ENCODE results near the gene CHPF2. TPM values are rescaled to one million over a fixed set of nuclear protein-coding genes. Genes with fewer than 3 reads are reported as not detected.

CHPF2 gene
- total RNA-seq, 1 donor from 2014 or later, result 84.7 TPM

DNA sequence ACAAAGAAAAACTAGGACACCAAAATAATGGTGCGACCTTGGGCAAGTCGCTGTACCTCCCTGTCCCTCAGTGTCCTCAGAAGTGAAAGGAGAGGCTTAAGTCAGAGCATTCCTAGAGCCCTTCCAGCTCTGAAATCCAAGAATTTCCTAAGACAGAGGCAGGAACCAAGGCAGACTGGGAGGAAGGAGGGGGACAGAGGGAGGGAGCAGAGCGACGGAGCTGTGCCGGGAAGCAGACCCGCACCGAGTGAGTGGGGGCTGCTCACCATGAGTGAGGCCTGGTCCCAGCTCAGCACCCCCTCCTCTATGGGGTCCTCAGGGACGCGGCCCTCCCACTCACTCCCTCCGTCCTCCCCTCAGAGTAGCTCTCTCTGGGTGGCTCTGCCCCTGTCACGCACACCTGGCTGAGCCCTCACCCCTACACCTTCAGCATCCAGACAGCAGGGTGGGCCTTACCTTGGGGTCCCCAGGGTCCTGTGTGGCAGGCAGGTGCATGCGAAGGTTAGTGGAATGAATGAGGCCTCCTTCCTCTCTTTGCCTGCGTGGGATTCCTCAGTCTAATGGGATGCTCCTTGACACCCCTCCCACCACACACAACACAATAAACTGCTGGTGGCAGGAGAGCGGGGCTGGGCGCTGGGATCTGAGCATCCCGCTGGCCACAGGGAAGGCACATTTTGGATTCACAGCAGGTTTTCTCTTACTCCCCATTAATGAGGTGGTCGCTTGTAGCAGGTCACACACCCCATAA lies 20.9 kb downstream of the CHPF2 start:
- Histone ChIP-seq H3K9me3 (ENCODE audit: insufficient read depth, low read depth, low read length) (no peaks in the 10 kb centered on the region), H3K4me1 (ENCODE audit: insufficient read depth, low read length) (peaks cover 30% of the 10 kb centered on the region), H3K27ac (ENCODE audit: low read depth, low read length) (no peak overlapping the region), H3K36me3 (ENCODE audit: insufficient read depth, low read length) (no peaks in the 10 kb centered on the region), H3K4me2 (ENCODE audit: low read length) (peak overlapping the region; percentile 99), H3K79me2 (ENCODE audit: insufficient read depth, low read length) (peaks cover 2% of the 10 kb centered on the region), H3K9ac (ENCODE audit: low read length) (peak overlapping the region; percentile 86), H3K4me3 (ENCODE audit: insufficient read depth, low read depth, low read length) (no peak overlapping the region), H3K27me3 (ENCODE audit: insufficient read depth, low read length) (no peaks in the 10 kb centered on the region), H4K20me1 (ENCODE audit: insufficient read depth, low read length) (no peaks in the 10 kb centered on the region), H2AFZ (ENCODE audit: low read depth, low read length) (no peak overlapping the region)
- Mint-ChIP-seq H3K36me3 (ENCODE audit: low read depth, unreplicated experiment) (peaks cover 7% of the 10 kb centered on the region), H3K4me3 (ENCODE audit: unreplicated experiment) (peak overlapping the region; percentile 88), H3K27ac (ENCODE audit: unreplicated experiment) (peak overlapping the region; percentile 92), H3K27me3 (ENCODE audit: low read depth, unreplicated experiment) (peaks cover 34% of the 10 kb centered on the region), H3K4me1 (ENCODE audit: low read depth, unreplicated experiment) (peaks cover 20% of the 10 kb centered on the region), H3K9me3 (ENCODE audit: unreplicated experiment) (no peaks in the 10 kb centered on the region)
- FAIRE-seq, result no peak
- TF ChIP-seq EZH2 (IDR thresholded peaks at IDR 0.05; ENCODE audit: insufficient read depth, low read length) (no peak), CTCF (IDR thresholded peaks at IDR 0.05; ENCODE audit: insufficient read depth, low read depth, low read length) (no peak)
- no peak for DNase-seq (ENCODE audit: low read depth)

DNA sequence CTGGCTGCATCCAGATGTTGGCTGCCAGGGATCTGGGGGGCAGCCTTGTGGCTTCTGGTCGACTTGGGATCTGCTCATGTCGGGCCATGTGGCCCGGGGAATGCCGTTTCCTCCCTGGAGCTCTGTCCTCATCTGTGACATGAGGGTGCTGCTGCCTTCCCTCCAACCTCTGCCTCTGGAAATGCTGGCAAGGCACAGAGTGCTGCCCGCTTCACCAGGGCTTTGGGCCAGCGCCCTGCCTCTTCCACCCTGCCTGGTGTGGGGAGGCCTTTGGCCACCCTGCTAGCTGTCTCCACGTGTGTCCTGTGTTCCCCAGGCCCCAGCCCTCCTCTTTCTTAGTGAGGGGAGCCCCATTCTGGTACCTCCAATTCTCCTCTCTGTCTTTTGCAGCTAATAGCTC lies 22.0 kb downstream of the CHPF2 start:
- Mint-ChIP-seq H3K4me1 (ENCODE audit: low read depth, unreplicated experiment) (peaks cover 19% of the 10 kb centered on the region), H3K4me3 (ENCODE audit: unreplicated experiment) (no peak overlapping the region), H3K9me3 (ENCODE audit: unreplicated experiment) (no peaks in the 10 kb centered on the region), H3K27me3 (ENCODE audit: low read depth, unreplicated experiment) (peaks cover 42% of the 10 kb centered on the region), H3K27ac (ENCODE audit: unreplicated experiment) (no peak overlapping the region), H3K36me3 (ENCODE audit: low read depth, unreplicated experiment) (peaks cover 9% of the 10 kb centered on the region)
- Histone ChIP-seq H3K9me3 (ENCODE audit: insufficient read depth, low read depth, low read length) (no peaks in the 10 kb centered on the region), H2AFZ (ENCODE audit: low read depth, low read length) (no peak overlapping the region), H3K4me1 (ENCODE audit: insufficient read depth, low read length) (peaks cover 25% of the 10 kb centered on the region), H3K36me3 (ENCODE audit: insufficient read depth, low read length) (no peaks in the 10 kb centered on the region), H3K79me2 (ENCODE audit: insufficient read depth, low read length) (no peaks in the 10 kb centered on the region), H3K9ac (ENCODE audit: low read length) (no peak overlapping the region), H3K27me3 (ENCODE audit: insufficient read depth, low read length) (no peaks in the 10 kb centered on the region), H3K4me3 (ENCODE audit: insufficient read depth, low read depth, low read length) (no peak overlapping the region), H3K27ac (ENCODE audit: low read depth, low read length) (no peak overlapping the region), H4K20me1 (ENCODE audit: insufficient read depth, low read length) (no peaks in the 10 kb centered on the region), H3K4me2 (ENCODE audit: low read length) (no peak overlapping the region)
- FAIRE-seq, result no peak
- DNase-seq (ENCODE audit: low read depth), result no peak
- TF ChIP-seq CTCF (IDR thresholded peaks at IDR 0.05; ENCODE audit: insufficient read depth, low read depth, low read length), result no peak
- TF ChIP-seq EZH2 (IDR thresholded peaks at IDR 0.05; ENCODE audit: insufficient read depth, low read length), result no peak

- H3K4me3 ChIP-seq (ENCODE audit: insufficient read depth, low read depth, low read length), result no peak overlapping the region
- Mint-ChIP-seq H3K36me3 (ENCODE audit: low read depth, unreplicated experiment) (peaks cover 9% of the 10 kb centered on the region), H3K4me1 (ENCODE audit: low read depth, unreplicated experiment) (peaks cover 18% of the 10 kb centered on the region), H3K4me3 (ENCODE audit: unreplicated experiment) (no peak overlapping the region), H3K9me3 (ENCODE audit: unreplicated experiment) (no peaks in the 10 kb centered on the region), H3K27ac (ENCODE audit: unreplicated experiment) (no peak overlapping the region), H3K27me3 (ENCODE audit: low read depth, unreplicated experiment) (peaks cover 44% of the 10 kb centered on the region)
- H2AFZ ChIP-seq (ENCODE audit: low read depth, low read length), result no peak overlapping the region
- FAIRE-seq (no peak), DNase-seq (ENCODE audit: low read depth) (no peak)
- TF ChIP-seq EZH2 (IDR thresholded peaks at IDR 0.05; ENCODE audit: insufficient read depth, low read length) (no peak), CTCF (IDR thresholded peaks at IDR 0.05; ENCODE audit: insufficient read depth, low read depth, low read length) (no peak)
- no peaks in the 10 kb centered on the region for H3K36me3 ChIP-seq (ENCODE audit: insufficient read depth, low read length)
- no peaks in the 10 kb centered on the region for H3K9me3 ChIP-seq (ENCODE audit: insufficient read depth, low read depth, low read length)
- peaks cover 20% of the 10 kb centered on the region for H3K4me1 ChIP-seq (ENCODE audit: insufficient read depth, low read length)
- no peak overlapping the region for H3K27ac ChIP-seq (ENCODE audit: low read depth, low read length)
- peaks cover 1% of the 10 kb centered on the region for H3K27me3 ChIP-seq (ENCODE audit: insufficient read depth, low read length)
- no peak overlapping the region for H3K4me2 ChIP-seq (ENCODE audit: low read length)
- H3K9ac ChIP-seq (ENCODE audit: low read length), result no peak overlapping the region
- no peaks in the 10 kb centered on the region for H4K20me1 ChIP-seq (ENCODE audit: insufficient read depth, low read length)
- no peaks in the 10 kb centered on the region for H3K79me2 ChIP-seq (ENCODE audit: insufficient read depth, low read length)
These were observed 22.6 kb downstream of the CHPF2 start for GRCh38 chr7:151254851-151255250.
